Upper lobe of left lung (tissue), 6 donors: ENCODE results near the gene DENND1A. TPM values are rescaled to one million over a fixed set of nuclear protein-coding genes. Genes with fewer than 3 reads are reported as not detected.

Experiments
- ATAC-seq, 2 donors: fragments of 200-7000 bp; cut with Tn5 transposase; one replicate each; pipeline ENCODE4 v1.9.1; 2022; ENCODE audit warnings: mild to moderate bottlenecking in 2 of 2, moderate library complexity in 2 of 2; ENCODE audit not compliant: low FRiP score in 2 of 2
- DNase-seq, 2 donors: peaks; one replicate each; pipeline ENCODE4 v3.0.0-alpha.2; 2019 to 2020
- H3K27ac ChIP-seq, 4 donors: fragments of 200-600 bp; sonication (generic); one replicate each; pipeline ENCODE4 v1.5.1; 2016 to 2019
- H3K27me3 ChIP-seq, 4 donors: fragments of 200-600 bp; sonication (generic); one replicate each; pipeline ENCODE4 v1.5.1; 2017 to 2019
- H3K36me3 ChIP-seq, 4 donors: fragments of 200-600 bp; sonication (generic); one replicate each; pipeline ENCODE4 v1.5.1; 2016 to 2019
- H3K4me1 ChIP-seq, 4 donors: fragments of 200-600 bp; sonication (generic); one replicate each; pipeline ENCODE4 v1.5.1; 2018 to 2019
- H3K4me3 ChIP-seq, 4 donors: fragments of 200-600 bp; sonication (generic); one replicate each; pipeline ENCODE4 v1.5.1; 2017 to 2019; ENCODE audit warnings: mild to moderate bottlenecking in 2 of 4, moderate library complexity in 1 of 4
- H3K9me3 ChIP-seq, 4 donors: fragments of 200-600 bp; sonication (generic); one replicate each; pipeline ENCODE4 v1.5.1; 2018 to 2019
- EP300 ChIP-seq, 4 donors: sonication (generic); formaldehyde crosslinking; IDR thresholded peaks; one replicate each; pipeline ENCODE4 v1.5.1; 2017; ENCODE audit warnings: antibody characterized with exemption in 4 of 4, control low read depth in 2 of 4
- POLR2A ChIP-seq, 4 donors: fragments of 450-650 bp; IDR thresholded peaks; one replicate each; pipeline ENCODE4 v1.5.1; 2016 to 2017; ENCODE audit warnings: antibody characterized with exemption in 4 of 4, mild to moderate bottlenecking in 2 of 4
- POLR2AphosphoS5 ChIP-seq, 2 donors: sonication (generic); formaldehyde crosslinking; IDR thresholded peaks; one replicate each; pipeline ENCODE4 v1.5.1; 2017; ENCODE audit warnings: antibody characterized with exemption in 2 of 2
- WGBS, 2 donors: methylation state at CpG; one replicate each; pipeline ENCODE4 v1.1.5; 2017 to 2018; 5-methylcytosine and 5-hydroxymethylcytosine counted together
- total RNA-seq, 6 donors: library from RNA; depleted of rRNA in 4 of 6; stranded (reverse); fragments of >200 nt in 4 of 6; gene quantifications; one replicate each; pipeline versions ENCODE4 v1.1.0 to v1.2.1, GENCODE V29; 2016 to 2021
- TF ChIP-seq, protein P1 (sequence below), 6 experiments: fragments of 450-650 bp in 4 of 6; fragments of 200-600 bp in 2 of 6; sonication (generic) in 2 of 6; IDR thresholded peaks; one replicate each; pipeline ENCODE4 v1.5.1; 2016 to 2019; ENCODE audit warnings: antibody characterized with exemption in 6 of 6
- donor health status: DM: no; HTN: no; CAD: no; lungs with moderate emphysema.
- donor health status: DM: no; HTN: yes; CAD: no; lungs with severe emphysema.

DENND1A gene
- total RNA-seq, 6 donors from 2014 or later, result 9.8 to 46.1 (median 16.0) TPM

DNA sequence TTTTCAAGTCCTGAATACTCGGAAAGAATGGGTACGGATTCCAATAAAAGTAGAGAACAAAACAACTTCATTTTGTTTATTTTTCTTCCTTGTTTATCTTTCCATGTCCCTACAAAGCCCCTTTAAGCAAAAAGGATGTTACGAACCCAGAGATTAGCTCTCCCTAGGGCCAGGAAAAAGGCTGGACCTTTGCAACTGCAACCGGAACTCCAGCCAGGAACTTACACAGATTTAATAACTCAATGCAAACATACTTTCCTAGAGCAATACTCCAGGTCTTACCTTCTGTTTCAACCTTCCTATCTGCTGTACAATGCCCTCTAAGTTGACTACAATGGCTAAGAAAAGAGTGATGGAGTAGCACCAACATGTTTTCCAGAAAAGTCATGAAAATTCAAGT lies 7.0 kb downstream of the DENND1A start:
- Histone ChIP-seq H3K27me3 (no peaks in the 10 kb centered on the region), H3K36me3 (no peaks in the 10 kb centered on the region), H3K4me3 (no peak overlapping the region), H3K27ac (no peak overlapping the region), H3K9me3 (peaks cover 0 to 6% (median 0%) of the 10 kb centered on the region in 4 donors), H3K4me1 (peaks cover 13 to 21% (median 19%) of the 10 kb centered on the region in 4 donors)
- TF ChIP-seq, protein P1, sequence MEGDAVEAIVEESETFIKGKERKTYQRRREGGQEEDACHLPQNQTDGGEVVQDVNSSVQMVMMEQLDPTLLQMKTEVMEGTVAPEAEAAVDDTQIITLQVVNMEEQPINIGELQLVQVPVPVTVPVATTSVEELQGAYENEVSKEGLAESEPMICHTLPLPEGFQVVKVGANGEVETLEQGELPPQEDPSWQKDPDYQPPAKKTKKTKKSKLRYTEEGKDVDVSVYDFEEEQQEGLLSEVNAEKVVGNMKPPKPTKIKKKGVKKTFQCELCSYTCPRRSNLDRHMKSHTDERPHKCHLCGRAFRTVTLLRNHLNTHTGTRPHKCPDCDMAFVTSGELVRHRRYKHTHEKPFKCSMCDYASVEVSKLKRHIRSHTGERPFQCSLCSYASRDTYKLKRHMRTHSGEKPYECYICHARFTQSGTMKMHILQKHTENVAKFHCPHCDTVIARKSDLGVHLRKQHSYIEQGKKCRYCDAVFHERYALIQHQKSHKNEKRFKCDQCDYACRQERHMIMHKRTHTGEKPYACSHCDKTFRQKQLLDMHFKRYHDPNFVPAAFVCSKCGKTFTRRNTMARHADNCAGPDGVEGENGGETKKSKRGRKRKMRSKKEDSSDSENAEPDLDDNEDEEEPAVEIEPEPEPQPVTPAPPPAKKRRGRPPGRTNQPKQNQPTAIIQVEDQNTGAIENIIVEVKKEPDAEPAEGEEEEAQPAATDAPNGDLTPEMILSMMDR (IDR thresholded peaks at IDR 0.05), result no peak
- TF ChIP-seq POLR2A (IDR thresholded peaks at IDR 0.05), result no peak
- TF ChIP-seq POLR2AphosphoS5 (IDR thresholded peaks at IDR 0.05), result no peak
- TF ChIP-seq EP300 (IDR thresholded peaks at IDR 0.05), result no peak
- no peak for DNase-seq
- no peak for ATAC-seq
- 45 to 55% methylated on average over 4 of the region's 4 CpGs for WGBS, 2 donors

DNA sequence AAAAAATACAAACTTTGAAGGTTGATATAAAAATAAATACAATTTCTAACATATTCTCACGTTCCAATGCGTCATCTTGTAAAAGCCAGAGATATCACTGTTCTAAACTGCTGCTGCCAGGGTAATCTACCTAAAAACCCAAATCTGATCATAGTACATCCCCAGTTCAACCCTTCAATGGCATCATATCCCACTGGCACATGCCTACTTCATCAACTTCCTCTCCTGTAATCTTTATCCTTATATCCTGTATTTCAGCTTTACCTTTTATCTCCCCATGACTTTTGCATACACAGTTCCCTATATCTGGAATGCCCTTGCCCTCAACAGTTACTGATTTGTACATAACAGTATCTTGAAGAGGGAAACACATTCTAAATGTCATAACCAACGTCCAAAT lies 7.5 kb downstream of the DENND1A start:
- H3K4me1 ChIP-seq, result peaks cover 8 to 16% (median 14%) of the 10 kb centered on the region in 4 donors
- no peaks in the 10 kb centered on the region for H3K36me3 ChIP-seq
- H3K27me3 ChIP-seq, result no peaks in the 10 kb centered on the region
- no peak for TF ChIP-seq POLR2AphosphoS5 (IDR thresholded peaks at IDR 0.05)
- TF ChIP-seq, protein P1 (IDR thresholded peaks at IDR 0.05), result no peak
- no peak for TF ChIP-seq EP300 (IDR thresholded peaks at IDR 0.05)
- peaks cover 0 to 6% (median 0%) of the 10 kb centered on the region in 4 donors for H3K9me3 ChIP-seq
- ATAC-seq, result no peak
- DNase-seq, result no peak
- WGBS, 2 donors, result 73 to 77% methylated on average over 3 of the region's 3 CpGs
- no peak overlapping the region for H3K27ac ChIP-seq
- no peak overlapping the region for H3K4me3 ChIP-seq

DNA sequence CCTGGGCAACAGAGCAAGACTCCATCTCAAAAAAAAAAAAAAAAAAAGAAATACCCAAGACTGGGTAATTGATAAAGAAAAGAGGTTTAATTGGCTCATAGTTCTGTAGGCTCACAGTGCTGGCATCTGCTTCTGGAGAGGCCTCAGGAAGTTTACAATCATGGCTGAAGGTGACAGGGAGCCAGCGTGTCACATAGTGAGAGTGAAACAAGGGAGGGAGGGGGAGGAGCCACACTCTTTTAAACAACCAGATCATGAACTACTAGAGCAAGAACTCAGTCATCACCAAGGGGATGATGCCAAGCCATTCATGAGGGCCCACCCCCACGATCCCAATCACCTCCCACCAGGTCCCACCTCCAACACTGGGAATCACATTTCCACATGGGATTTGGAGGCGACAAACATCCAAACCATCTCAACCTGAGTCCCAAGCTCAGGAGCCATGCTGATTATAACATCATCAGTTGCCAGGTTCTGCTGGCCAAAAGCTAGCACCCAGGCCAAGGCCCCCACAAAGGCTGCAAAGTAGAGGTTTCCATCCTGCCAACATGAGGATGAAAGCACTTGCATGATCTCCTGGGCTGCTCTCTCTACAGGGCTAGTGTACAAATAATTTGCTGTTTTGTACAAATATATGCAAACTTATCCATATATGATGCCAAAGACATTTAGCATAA lies 15.3 kb downstream of the DENND1A start:
- TF ChIP-seq EP300 (IDR thresholded peaks at IDR 0.05), result no peak
- TF ChIP-seq POLR2AphosphoS5 (IDR thresholded peaks at IDR 0.05), result no peak
- TF ChIP-seq, protein P1 (IDR thresholded peaks at IDR 0.05), result no peak
- TF ChIP-seq POLR2A (IDR thresholded peaks at IDR 0.05), result no peak
- no peak for ATAC-seq

DNA sequence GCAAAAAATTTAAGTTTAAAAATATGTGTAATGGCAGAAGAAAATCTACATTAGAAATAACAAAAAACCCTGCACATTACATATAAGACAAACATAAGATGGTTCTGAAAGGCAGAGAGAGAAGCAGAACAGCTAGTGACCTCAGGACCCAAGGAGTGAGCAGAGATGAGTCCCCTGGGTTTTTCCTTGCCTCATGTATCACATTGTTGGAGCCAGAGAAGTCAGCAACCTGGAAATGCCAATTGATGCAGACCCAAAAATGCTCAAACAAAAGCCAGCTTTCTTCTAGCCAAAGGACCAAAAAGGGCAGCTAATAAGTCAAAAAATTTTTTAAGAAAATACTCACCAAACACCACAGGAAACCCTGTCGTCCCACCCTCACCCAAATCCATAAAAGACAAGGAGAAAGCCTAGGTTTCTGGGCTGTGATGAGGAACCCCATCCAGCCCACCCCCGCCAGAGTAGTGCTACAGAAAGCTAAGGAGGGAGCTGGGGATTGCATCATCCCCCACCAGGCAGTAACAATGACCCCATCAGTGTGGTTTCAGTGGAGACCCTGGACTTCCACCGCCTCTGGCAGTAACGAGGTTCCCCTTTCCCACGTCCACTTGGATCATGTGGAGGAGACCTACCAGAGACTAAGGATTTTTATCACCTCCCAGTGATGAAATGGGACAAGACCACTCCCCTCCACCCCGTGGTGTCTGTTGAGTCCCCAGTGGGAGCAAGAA lies 17.6 kb downstream of the DENND1A start:
- DNase-seq (no peak), ATAC-seq (no peak)
- H3K27ac ChIP-seq, result no peak overlapping the region
- no peak overlapping the region for H3K4me3 ChIP-seq
- H3K36me3 ChIP-seq, result no peaks in the 10 kb centered on the region
- no peaks in the 10 kb centered on the region for H3K27me3 ChIP-seq
- no peaks in the 10 kb centered on the region for H3K4me1 ChIP-seq
- no peak for TF ChIP-seq EP300 (IDR thresholded peaks at IDR 0.05)
- no peak for TF ChIP-seq POLR2AphosphoS5 (IDR thresholded peaks at IDR 0.05)
- TF ChIP-seq, protein P1 (IDR thresholded peaks at IDR 0.05), result no peak
- TF ChIP-seq POLR2A (IDR thresholded peaks at IDR 0.05), result no peak
- WGBS, 2 donors, result 75 to 85% methylated on average over 6 of the region's 6 CpGs
- no peaks in the 10 kb centered on the region for H3K9me3 ChIP-seq

More for the DNA sequence above, 15.3 kb downstream of the DENND1A start:
- WGBS, 2 donors, result 87% methylated on average over 3 of the region's 3 CpGs
- no peaks in the 10 kb centered on the region for H3K27me3 ChIP-seq
- H3K9me3 ChIP-seq, result no peaks in the 10 kb centered on the region
- H3K4me3 ChIP-seq, result no peak overlapping the region
- no peak for DNase-seq
- no peaks in the 10 kb centered on the region for H3K36me3 ChIP-seq
- H3K4me1 ChIP-seq, result no peaks in the 10 kb centered on the region
- H3K27ac ChIP-seq, result no peak overlapping the region
